NCI-H1417 (cell line): ENCODE results near the gene PHYHD1.

Source experiments
- DNase-seq, 3 experiments: peaks; one replicate each; lab custom pipeline; 2025; lab: John Stamatoyannopoulos, UW

Gene PHYHD1

DNA sequence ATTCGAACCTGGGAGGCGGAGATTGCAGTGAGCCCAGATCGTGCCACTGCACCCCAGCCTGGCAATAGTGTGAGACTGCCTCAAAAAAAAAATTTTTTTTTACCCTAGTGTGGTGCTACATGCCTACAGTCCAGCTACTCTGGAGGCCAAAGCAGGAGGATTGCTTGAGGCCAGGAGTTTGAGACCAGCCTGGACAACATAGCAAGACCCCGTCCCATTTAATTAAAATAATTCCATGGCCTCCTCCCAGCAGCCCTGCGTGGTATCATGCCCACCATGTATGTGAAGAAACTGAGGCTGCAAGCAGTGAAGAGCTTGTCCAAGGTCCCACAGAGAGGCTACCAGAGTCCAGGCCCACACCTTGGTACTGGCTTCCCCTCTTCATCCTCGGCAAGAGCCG is 19.4 kb upstream of the PHYHD1 start:
- DNase-seq: no peak

GRCh38 chr9:128901822-128902221 is 19.0 kb upstream of the PHYHD1 start:
- DNase-seq: no peak

- peak in 2 of 3 experiments; percentile 21 to 31 for DNase-seq
These were observed 18.3 kb upstream of the PHYHD1 start for GRCh38 chr9:128902351-128903078.

GRCh38 chr9:128903079-128903461 is 17.7 kb upstream of the PHYHD1 start:
- DNase-seq: no peak

GRCh38 chr9:128903871-128904620 is 16.7 kb upstream of the PHYHD1 start:
- DNase-seq: no peak

DNA sequence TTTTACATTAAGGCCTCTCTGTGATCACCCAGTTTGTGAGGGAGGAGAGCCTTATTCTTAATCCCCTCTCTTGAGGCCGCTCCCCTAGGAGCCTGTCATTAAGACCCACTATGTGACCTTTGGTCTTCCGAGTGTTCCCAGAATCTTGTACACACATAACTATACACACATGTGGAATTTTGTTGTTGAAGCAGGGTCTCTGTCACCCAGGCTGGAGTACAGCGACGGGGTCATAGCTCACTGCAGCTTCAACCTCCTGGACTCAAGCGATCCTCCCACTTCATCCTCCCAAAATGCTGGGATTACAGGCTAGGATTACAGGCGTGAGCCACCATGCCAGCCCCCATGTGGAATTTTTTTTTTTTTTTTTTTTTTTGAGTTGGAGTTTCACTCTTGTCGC is 14.8 kb upstream of the PHYHD1 start:
- DNase-seq: no peak

GRCh38 chr9:128906741-128907140 is 14.0 kb upstream of the PHYHD1 start:
- DNase-seq: no peak

- no peak for DNase-seq
These were observed 12.4 kb upstream of the PHYHD1 start for GRCh38 chr9:128908372-128908771.

GRCh38 chr9:128909859-128910258 is 10.9 kb upstream of the PHYHD1 start:
- no peak for DNase-seq

DNA sequence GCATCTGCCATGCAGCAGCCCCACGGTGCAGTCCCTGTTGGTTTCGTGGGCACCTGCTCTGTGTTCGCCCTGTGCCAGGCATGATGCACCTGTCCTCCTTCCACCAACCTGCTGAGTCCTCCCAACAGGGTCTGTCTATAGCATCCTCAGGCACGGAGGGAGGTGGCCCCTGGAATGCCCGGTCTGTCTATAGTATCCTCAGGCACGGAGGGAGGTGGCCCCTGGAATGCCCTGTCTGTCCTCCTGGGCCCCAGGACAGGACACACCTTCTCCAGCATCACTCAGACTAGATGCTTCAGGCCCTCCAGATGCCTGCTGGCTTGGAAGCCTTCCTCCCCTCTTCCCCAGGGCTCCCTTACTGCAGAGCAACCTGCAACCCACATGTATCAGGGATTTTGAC is 9.9 kb upstream of the PHYHD1 start:
- DNase-seq: no peak

- DNase-seq: no peak
These were observed 9.2 kb upstream of the PHYHD1 start for GRCh38 chr9:128911529-128912035.

GRCh38 chr9:128912270-128912853 is 8.4 kb upstream of the PHYHD1 start:
- DNase-seq: no peak

- DNase-seq: no peak
These were observed 7.5 kb upstream of the PHYHD1 start for GRCh38 chr9:128913048-128913900.

DNA sequence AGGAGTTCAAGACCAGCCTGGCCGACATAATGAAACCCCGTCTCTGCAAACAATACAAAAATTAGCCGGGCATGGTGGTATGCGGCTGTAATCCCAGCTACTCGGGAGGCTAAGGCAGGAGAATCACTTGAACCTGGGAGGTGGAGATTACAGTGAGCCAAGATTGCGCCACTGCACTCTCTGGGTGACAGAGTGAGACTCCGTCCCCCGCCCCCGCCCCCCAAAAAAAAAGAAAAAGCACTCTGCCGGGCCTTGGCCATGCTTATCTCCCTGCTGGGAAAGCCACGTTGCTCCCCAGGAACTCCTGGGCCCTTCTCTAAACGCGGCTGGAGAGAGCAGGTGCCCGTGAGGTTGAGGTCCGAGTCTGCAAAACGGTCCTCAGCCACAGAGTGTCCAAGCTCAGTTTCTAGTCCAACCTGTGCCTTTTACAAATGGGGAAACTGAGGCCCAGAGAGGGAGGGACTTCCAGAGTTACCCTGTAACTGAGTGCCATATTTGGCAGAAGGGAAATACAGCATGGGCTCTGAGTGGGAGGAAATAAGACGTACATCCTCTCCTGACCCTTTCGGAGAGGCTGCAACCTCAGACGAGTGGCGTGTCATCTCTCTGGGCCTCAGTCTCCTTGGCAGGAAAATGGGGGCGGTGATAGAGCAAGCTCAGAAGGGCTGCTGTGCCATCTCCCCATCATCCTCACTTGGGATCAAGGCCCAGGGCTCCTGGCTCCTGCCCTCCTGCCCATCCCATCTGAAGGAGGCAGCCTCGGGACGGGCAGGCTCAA is 6.6 kb upstream of the PHYHD1 start:
- DNase-seq: no peak

GRCh38 chr9:128916204-128916603 is 4.6 kb upstream of the PHYHD1 start:
- DNase-seq: no peak

DNA sequence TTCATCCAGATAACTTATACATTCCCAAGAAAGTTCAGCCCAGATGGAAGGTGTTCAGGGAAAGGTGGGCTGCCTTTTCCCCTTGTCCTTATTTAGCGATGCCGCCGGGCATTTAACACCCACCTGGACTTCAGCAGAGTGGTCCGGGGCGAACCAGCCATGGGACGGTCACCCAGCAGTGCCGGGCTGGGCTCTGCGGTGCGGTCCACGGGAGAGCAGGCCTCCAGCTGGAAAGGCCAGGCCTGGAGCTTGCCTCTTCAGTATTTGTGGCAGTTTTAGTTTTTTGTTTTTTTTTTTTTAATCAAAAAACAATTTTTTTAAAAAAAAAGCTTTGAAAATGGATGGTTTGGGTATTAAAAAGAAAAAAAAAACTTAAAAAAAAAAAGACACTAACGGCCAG is 4.0 kb upstream of the PHYHD1 start:
- no peak for DNase-seq

- DNase-seq: no peak
These were observed 3.5 kb upstream of the PHYHD1 start for GRCh38 chr9:128917151-128917849.

GRCh38 chr9:128918921-128919320 is 1.9 kb upstream of the PHYHD1 start:
- no peak for DNase-seq

GRCh38 chr9:128919402-128920089 is 1.2 kb upstream of the PHYHD1 start:
- no peak for DNase-seq
